SK-N-SH (cell line): ENCODE results near the gene SRGAP2.
"Not testable (repeated sequence)": the region's sequence is repeated elsewhere in the genome, so short reads cannot be mapped to it uniquely, and the experiment has no call there.

Source experiments
- CTCF ChIP-seq: fragments of 200-600 bp; sonication (generic); IDR thresholded peaks from 2 replicates; pipeline ENCODE4 v1.6.1; 2017; ENCODE audit warnings: antibody characterized with exemption, mild to moderate bottlenecking, moderate library complexity
- EP300 ChIP-seq, 2 experiments: IDR thresholded peaks; 2 replicates each; pipeline versions ENCODE4 v1.4.0 to v1.6.1; 2012; ENCODE audit warnings: borderline replicate concordance in 1 of 2, low read depth in 1 of 2, low read length in 1 of 2
- JUND ChIP-seq: IDR thresholded peaks from 2 replicates; pipeline ENCODE4 v1.4.0; 2012
- MAX ChIP-seq: IDR thresholded peaks from 2 replicates; pipeline ENCODE4 v1.4.0; 2012; ENCODE audit warnings: low read depth
- NRF1 ChIP-seq: IDR thresholded peaks from 2 replicates; pipeline ENCODE4 v1.6.1; 2012; ENCODE audit warnings: low read depth, mild to moderate bottlenecking, low read length
- POLR2AphosphoS5 ChIP-seq: IDR thresholded peaks from 2 replicates; pipeline ENCODE4 v1.6.1; 2012; ENCODE audit warnings: low read depth, low read length
- RAD21 ChIP-seq: IDR thresholded peaks from 2 replicates; pipeline ENCODE4 v1.6.1; 2012; ENCODE audit warnings: mild to moderate bottlenecking, low read length
- SMC3 ChIP-seq: IDR thresholded peaks from 2 replicates; pipeline ENCODE4 v1.6.1; 2012; ENCODE audit warnings: low read depth, low read length, improper control_type of control experiment
- TEAD4 ChIP-seq: IDR thresholded peaks from 2 replicates; pipeline ENCODE4 v1.4.0; 2012; ENCODE audit warnings: mild to moderate bottlenecking, borderline replicate concordance; ENCODE audit not compliant: insufficient read depth
- YY1 ChIP-seq: IDR thresholded peaks from 2 replicates; pipeline ENCODE4 v1.4.0; 2012; ENCODE audit warnings: low read depth, mild to moderate bottlenecking

GRCh38 chr1:206220332-206221000 lies 17.1 kb downstream of the SRGAP2 start:
- not testable (repeated sequence) for TF ChIP-seq CTCF; TEAD4; RAD21; POLR2AphosphoS5; EP300 (IDR thresholded peaks at IDR 0.05; ENCODE audit: borderline replicate concordance in 1 of 2, low read depth in 1 of 2, low read length in 1 of 2); NRF1; SMC3; YY1; JUND; MAX
